Loucy (cell line): ENCODE data around the gene FEZF1.

Experiments used
- CTCF ChIP-seq: fragments of 200-600 bp; sonication (generic); conservative IDR thresholded peaks from 2 replicates; pipeline ENCODE4 v1.5.1; 2014; ENCODE audit warnings: mild to moderate bottlenecking, antibody characterized with exemption, low read length
- EZH2phosphoT487 ChIP-seq: fragments of 200-600 bp; IDR thresholded peaks from 2 replicates; pipeline ENCODE4 v1.6.1; 2018; ENCODE audit warnings: antibody characterized with exemption, mild to moderate bottlenecking, moderate library complexity, borderline replicate concordance

DNA sequence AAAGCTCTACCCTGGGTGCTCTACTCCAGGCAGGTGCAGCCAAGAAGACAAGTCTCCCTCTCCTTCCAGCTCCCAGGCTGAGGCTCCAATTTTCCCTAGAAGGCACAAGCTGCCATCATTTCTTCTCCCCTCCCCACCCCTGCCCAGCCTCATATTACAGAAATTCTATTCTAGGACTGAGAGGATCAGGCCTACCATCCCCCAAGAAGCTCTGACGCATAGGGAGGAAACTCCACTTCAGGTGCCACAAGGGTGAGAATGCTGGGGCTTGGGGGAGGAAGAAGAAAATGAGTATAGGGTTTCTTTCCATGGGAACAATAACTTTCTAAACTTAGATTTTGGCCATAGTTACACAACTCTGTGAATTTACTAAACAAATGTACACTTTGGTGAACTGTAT is 35.3 kb downstream of the FEZF1 start:
- TF ChIP-seq CTCF (no peak), EZH2phosphoT487 (no peak)
